ENCODE data around the gene DIP2C. TPM values are rescaled to one million over a fixed set of nuclear protein-coding genes. Genes with fewer than 3 reads are reported as not detected.
"Not testable (repeated sequence)": the region's sequence is repeated elsewhere in the genome, so short reads cannot be mapped to it uniquely, and the experiment has no call there.

The DIP2C gene
- total and polyA plus RNA-seq, 2 donors (not counting 1 experiment from before 2014, with no cell fraction given): 1.3 to 1.9 TPM

DNA sequence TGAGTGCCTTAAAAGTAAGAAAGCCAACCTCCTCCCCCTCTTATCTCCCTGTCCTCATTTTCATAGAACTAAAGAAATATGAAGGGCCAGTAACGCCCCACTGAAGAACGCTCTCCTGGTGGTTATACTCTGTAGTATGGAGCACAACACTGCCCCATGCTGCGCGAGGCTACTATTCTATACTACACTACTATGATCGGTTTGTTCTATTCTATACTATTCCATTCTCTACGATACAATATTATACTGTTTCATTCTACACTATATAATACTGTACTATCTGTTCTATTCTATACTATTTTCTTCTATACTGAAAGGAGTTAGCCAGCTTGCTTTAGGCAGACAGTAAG, 34.8 kb downstream of the DIP2C start:
- H3K27me3 ChIP-seq (replicated peaks in 1 of 4; ENCODE audit: control extremely low read depth in 1 of 4, control insufficient read depth in 3 of 4, insufficient read depth in 4 of 4, low read length in 3 of 4): no peaks in the 10 kb centered on the region
- Mint-ChIP-seq H3K4me3 (no peak overlapping the region), H3K27me3 (peaks cover 15% of the 10 kb centered on the region), H3K9me3 (ENCODE audit: insufficient read depth) (no peaks in the 10 kb centered on the region), H3K27ac (no peak overlapping the region), H3K4me1 (no peaks in the 10 kb centered on the region)
- H3K9me3 ChIP-seq (ENCODE audit: control extremely low read depth in 1 of 3, control insufficient read depth in 2 of 3, insufficient read depth in 1 of 3, low read length in 2 of 3): no peaks in the 10 kb centered on the region
- H3K9ac ChIP-seq (ENCODE audit: low read length): no peak overlapping the region
- intact Hi-C loops (cut with micrococcal nuclease): no loop called here
- H3K4me3 ChIP-seq (ENCODE audit: control extremely low read depth in 1 of 5, extremely low read depth in 1 of 5, insufficient read depth in 1 of 5, low read depth in 2 of 5, low read length in 4 of 5): no peak overlapping the region
- H3K4me1 ChIP-seq (ENCODE audit: control insufficient read depth in 2 of 2, insufficient read depth in 2 of 2, low read length in 2 of 2): no peaks in the 10 kb centered on the region
- H3K27ac ChIP-seq (ENCODE audit: low read length in 2 of 2): no peak overlapping the region
- no peak overlapping the region for H3K4me2 ChIP-seq (replicated peaks; ENCODE audit: low read depth, low read length, poor library complexity, severe bottlenecking)
- TF ChIP-seq, protein P1, sequence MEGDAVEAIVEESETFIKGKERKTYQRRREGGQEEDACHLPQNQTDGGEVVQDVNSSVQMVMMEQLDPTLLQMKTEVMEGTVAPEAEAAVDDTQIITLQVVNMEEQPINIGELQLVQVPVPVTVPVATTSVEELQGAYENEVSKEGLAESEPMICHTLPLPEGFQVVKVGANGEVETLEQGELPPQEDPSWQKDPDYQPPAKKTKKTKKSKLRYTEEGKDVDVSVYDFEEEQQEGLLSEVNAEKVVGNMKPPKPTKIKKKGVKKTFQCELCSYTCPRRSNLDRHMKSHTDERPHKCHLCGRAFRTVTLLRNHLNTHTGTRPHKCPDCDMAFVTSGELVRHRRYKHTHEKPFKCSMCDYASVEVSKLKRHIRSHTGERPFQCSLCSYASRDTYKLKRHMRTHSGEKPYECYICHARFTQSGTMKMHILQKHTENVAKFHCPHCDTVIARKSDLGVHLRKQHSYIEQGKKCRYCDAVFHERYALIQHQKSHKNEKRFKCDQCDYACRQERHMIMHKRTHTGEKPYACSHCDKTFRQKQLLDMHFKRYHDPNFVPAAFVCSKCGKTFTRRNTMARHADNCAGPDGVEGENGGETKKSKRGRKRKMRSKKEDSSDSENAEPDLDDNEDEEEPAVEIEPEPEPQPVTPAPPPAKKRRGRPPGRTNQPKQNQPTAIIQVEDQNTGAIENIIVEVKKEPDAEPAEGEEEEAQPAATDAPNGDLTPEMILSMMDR (IDR thresholded peaks at IDR 0.05): no peak
- TF ChIP-seq EZH2 (IDR thresholded peaks at IDR 0.05; ENCODE audit: borderline replicate concordance, insufficient read depth, low read depth, low read length, poor library complexity, severe bottlenecking): no peak
- H3K36me3 ChIP-seq (replicated peaks in 1 of 2; ENCODE audit: control extremely low read depth in 1 of 2, control insufficient read depth in 1 of 2, extremely low read depth in 1 of 2, insufficient read depth in 2 of 2, low read length in 1 of 2): no peaks in the 10 kb centered on the region
- DNase-seq: no peak
- no peak overlapping the region for H2AFZ ChIP-seq (ENCODE audit: insufficient read depth, low read depth, low read length, poor library complexity, severe bottlenecking)
- ChIA-PET POLR2A (no interaction called here), CTCF (no interaction called here)
- no CpG with 5 or more reads among the region's 6 CpGs for WGBS (ENCODE audit: insufficient coverage)
- H4K20me1 ChIP-seq (ENCODE audit: control insufficient read depth, insufficient read depth, low read length, poor library complexity, severe bottlenecking): no peaks in the 10 kb centered on the region
- H3K79me2 ChIP-seq (ENCODE audit: control insufficient read depth, insufficient read depth, low read length): no peaks in the 10 kb centered on the region
- ATAC-seq (ENCODE audit: low read depth): no peak

DNA sequence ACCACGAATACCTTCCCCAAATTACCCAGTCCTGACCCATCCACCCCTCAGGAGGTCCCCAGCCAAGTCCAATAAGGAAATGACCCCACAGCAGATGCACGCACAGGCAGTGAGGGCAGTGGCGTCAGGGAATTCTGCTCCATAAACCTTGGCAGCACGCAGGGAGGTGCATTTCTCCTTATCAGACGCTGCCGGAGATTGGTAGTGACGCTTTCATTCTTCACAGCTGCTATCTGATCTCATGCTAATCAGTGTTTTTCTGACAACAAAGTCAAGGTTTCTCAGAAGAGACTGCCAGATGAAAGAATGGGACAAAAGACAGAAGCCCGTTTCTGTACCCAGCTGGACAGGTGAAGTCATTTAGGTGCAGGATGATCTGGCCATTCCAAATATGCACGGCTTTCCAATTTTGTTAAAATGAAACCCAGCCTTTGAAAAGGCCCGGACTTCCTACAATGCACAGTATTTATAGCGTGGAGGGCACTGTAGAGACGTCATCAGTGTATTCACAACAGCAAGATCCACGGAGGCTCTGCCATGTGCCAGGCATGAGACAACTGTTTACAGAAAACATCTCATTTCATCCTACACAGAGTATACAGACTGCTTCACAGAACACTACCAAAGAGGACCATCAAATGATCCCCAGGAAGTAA, 35.3 kb downstream of the DIP2C start:
- H3K27ac Mint-ChIP-seq: no peak overlapping the region
- H3K4me2 ChIP-seq (replicated peaks; ENCODE audit: low read depth, low read length, poor library complexity, severe bottlenecking): no peak overlapping the region
- no peaks in the 10 kb centered on the region for H3K9me3 Mint-ChIP-seq (ENCODE audit: insufficient read depth)
- no peak overlapping the region for H3K4me3 Mint-ChIP-seq
- ATAC-seq (ENCODE audit: low read depth) (no peak), DNase-seq (no peak)
- H3K27me3 ChIP-seq (replicated peaks in 1 of 4; ENCODE audit: control extremely low read depth in 1 of 4, control insufficient read depth in 3 of 4, insufficient read depth in 4 of 4, low read length in 3 of 4): no peaks in the 10 kb centered on the region
- no peaks in the 10 kb centered on the region for H3K36me3 ChIP-seq (replicated peaks in 1 of 2; ENCODE audit: control extremely low read depth in 1 of 2, control insufficient read depth in 1 of 2, extremely low read depth in 1 of 2, insufficient read depth in 2 of 2, low read length in 1 of 2)
- H3K9me3 ChIP-seq (ENCODE audit: control extremely low read depth in 1 of 3, control insufficient read depth in 2 of 3, insufficient read depth in 1 of 3, low read length in 2 of 3): no peaks in the 10 kb centered on the region
- ChIA-PET CTCF (no interaction called here), POLR2A (no interaction called here)
- no peak overlapping the region for H3K27ac ChIP-seq (ENCODE audit: low read length in 2 of 2)
- no peaks in the 10 kb centered on the region for H3K4me1 ChIP-seq (ENCODE audit: control insufficient read depth in 2 of 2, insufficient read depth in 2 of 2, low read length in 2 of 2)
- H3K27me3 Mint-ChIP-seq: peaks cover 16% of the 10 kb centered on the region
- H3K79me2 ChIP-seq (ENCODE audit: control insufficient read depth, insufficient read depth, low read length): no peaks in the 10 kb centered on the region
- TF ChIP-seq, protein P1 (IDR thresholded peaks at IDR 0.05): no peak
- no peak for TF ChIP-seq EZH2 (IDR thresholded peaks at IDR 0.05; ENCODE audit: borderline replicate concordance, insufficient read depth, low read depth, low read length, poor library complexity, severe bottlenecking)
- intact Hi-C loops (cut with micrococcal nuclease): no loop called here
- H3K4me3 ChIP-seq (ENCODE audit: control extremely low read depth in 1 of 5, extremely low read depth in 1 of 5, insufficient read depth in 1 of 5, low read depth in 2 of 5, low read length in 4 of 5): no peak overlapping the region
- WGBS (ENCODE audit: insufficient coverage): 60% methylated on average over 13 of the region's 13 CpGs
- H2AFZ ChIP-seq (ENCODE audit: insufficient read depth, low read depth, low read length, poor library complexity, severe bottlenecking): no peak overlapping the region
- no peak overlapping the region for H3K9ac ChIP-seq (ENCODE audit: low read length)
- no peaks in the 10 kb centered on the region for H3K4me1 Mint-ChIP-seq
- H4K20me1 ChIP-seq (ENCODE audit: control insufficient read depth, insufficient read depth, low read length, poor library complexity, severe bottlenecking): no peaks in the 10 kb centered on the region

DNA sequence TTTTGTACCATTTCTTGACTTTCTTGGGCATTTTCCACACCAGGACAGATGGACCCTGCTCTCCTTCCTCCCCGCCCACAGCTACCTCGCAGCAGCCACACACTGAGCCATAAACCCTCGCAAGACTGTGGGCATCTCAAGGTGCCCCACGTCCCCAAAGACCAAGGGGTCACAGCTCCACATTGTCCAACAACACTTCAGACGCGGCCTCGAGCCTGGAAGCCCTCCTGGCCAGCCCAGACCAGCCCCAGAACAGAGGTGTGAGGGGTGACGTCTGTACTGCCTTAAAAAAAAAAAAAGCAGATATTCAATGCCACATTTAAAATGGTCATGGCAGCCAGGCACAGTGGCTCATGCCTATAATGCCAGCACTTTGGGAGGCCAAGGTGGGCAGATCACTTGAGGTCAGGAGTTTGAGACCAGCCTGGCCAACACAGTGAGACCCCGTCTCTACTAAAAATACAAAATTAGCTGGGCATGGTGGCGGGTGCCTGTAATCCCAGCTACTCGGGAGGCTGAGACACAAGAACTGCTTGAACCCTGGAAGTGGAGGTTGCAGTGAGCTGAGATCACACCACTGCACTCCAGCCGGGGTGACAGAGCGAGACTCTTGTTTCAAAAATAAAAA, 36.5 kb downstream of the DIP2C start:
- H3K4me3 Mint-ChIP-seq; H3K79me2 ChIP-seq (ENCODE audit: control insufficient read depth, insufficient read depth, low read length); ATAC-seq (ENCODE audit: low read depth); H3K9ac ChIP-seq (ENCODE audit: low read length); POLR2A ChIA-PET; H3K4me1 Mint-ChIP-seq; CTCF ChIA-PET; DNase-seq; H3K36me3 ChIP-seq (replicated peaks in 1 of 2; ENCODE audit: control extremely low read depth in 1 of 2, control insufficient read depth in 1 of 2, extremely low read depth in 1 of 2, insufficient read depth in 2 of 2, low read length in 1 of 2); H3K9me3 Mint-ChIP-seq (ENCODE audit: insufficient read depth); H4K20me1 ChIP-seq (ENCODE audit: control insufficient read depth, insufficient read depth, low read length, poor library complexity, severe bottlenecking); H3K27me3 ChIP-seq (replicated peaks in 1 of 4; ENCODE audit: control extremely low read depth in 1 of 4, control insufficient read depth in 3 of 4, insufficient read depth in 4 of 4, low read length in 3 of 4); H3K27ac ChIP-seq (ENCODE audit: low read length in 2 of 2); H3K9me3 ChIP-seq (ENCODE audit: control extremely low read depth in 1 of 3, control insufficient read depth in 2 of 3, insufficient read depth in 1 of 3, low read length in 2 of 3); H3K4me1 ChIP-seq (ENCODE audit: control insufficient read depth in 2 of 2, insufficient read depth in 2 of 2, low read length in 2 of 2); H3K27ac Mint-ChIP-seq; H3K4me3 ChIP-seq (ENCODE audit: control extremely low read depth in 1 of 5, extremely low read depth in 1 of 5, insufficient read depth in 1 of 5, low read depth in 2 of 5, low read length in 4 of 5); H3K4me2 ChIP-seq (replicated peaks; ENCODE audit: low read depth, low read length, poor library complexity, severe bottlenecking); H2AFZ ChIP-seq (ENCODE audit: insufficient read depth, low read depth, low read length, poor library complexity, severe bottlenecking); intact Hi-C loops (cut with micrococcal nuclease): not testable (repeated sequence)
- peaks cover 12% of the 10 kb centered on the region for H3K27me3 Mint-ChIP-seq
- 91% methylated on average over 10 of the region's 13 CpGs for WGBS (ENCODE audit: insufficient coverage)
